ENCODE data around the gene CLDN10. TPM values are rescaled to one million over a fixed set of nuclear protein-coding genes. Genes with fewer than 3 reads are reported as not detected.

Gene CLDN10
- total RNA-seq, 2 experiments from 2014 or later, result not detected

DNA sequence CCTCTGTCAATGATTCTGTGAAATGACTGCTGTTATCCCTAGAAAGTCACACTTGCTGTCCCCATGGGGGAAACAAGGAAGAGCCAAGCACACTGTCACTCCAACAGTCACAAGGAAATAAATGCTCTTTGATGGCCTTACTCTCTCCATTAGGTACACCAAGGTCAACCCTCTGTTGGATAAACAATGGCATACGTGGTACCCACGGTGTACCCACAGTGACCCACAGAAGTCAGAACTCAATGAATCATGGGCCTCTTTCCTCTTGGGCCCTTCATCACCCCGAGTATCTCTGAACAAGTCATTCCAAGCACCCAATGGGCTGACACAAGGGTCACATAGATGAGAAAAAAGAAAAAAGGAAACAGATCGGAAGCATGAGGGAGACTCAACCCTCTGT, 76.6 kb downstream of the CLDN10 start:
- ChIA-PET POLR2A (no interaction called here), CTCF (no interaction called here)
- ATAC-seq, result no peak
- Mint-ChIP-seq H3K27me3 (ENCODE audit: low read depth) (peaks cover 30% of the 10 kb centered on the region), H3K4me3 (no peak overlapping the region), H3K27ac (no peak overlapping the region), H3K36me3 (ENCODE audit: low read depth) (no peaks in the 10 kb centered on the region), H3K9me3 (ENCODE audit: insufficient read depth) (no peaks in the 10 kb centered on the region), H3K4me1 (ENCODE audit: low read depth) (no peaks in the 10 kb centered on the region)
- DNase-seq, result no peak

Other genes with a start within 250 kb of the CLDN10 start
- gene DZIP1, start 92.0 kb downstream of the CLDN10 start, total RNA-seq, result under 1 TPM; 0.26 to 0.34 TPM
- gene DNAJC3, start 124.4 kb downstream of the CLDN10 start, total RNA-seq, result 10 to 100 TPM; 17.4 to 17.8 TPM